Tibial artery (tissue), 4 donors: ENCODE results near the gene LRP1B.

Experiments
- DNase-seq, 2 donors: peaks; one replicate each; pipeline ENCODE4 v3.0.0-alpha.2; 2019
- H3K27ac ChIP-seq, 2 donors: fragments of 200-600 bp; sonication (generic) in 1 of 2; 1 replicate in 1 of 2; 2 replicates in 1 of 2; pipeline ENCODE4 v1.5.1; 2018 to 2019; ENCODE audit warnings: mild to moderate bottlenecking in 1 of 2
- H3K27me3 ChIP-seq, 2 donors: fragments of 200-600 bp; sonication (generic) in 1 of 2; one replicate each; pipeline versions ENCODE4 v1.5.1 to v1.6.0; 2016 to 2019
- H3K36me3 ChIP-seq, 3 donors: fragments of 200-600 bp; sonication (generic) in 2 of 3; one replicate each; pipeline ENCODE4 v1.5.1; 2016 to 2019; ENCODE audit warnings: mild to moderate bottlenecking in 2 of 3
- H3K4me1 ChIP-seq, 4 donors: fragments of 200-600 bp; sonication (generic) in 2 of 4; 1 replicate in 3 of 4; 2 replicates in 1 of 4; pipeline ENCODE4 v1.5.1; 2016 to 2019
- H3K4me3 ChIP-seq, 2 donors: fragments of 200-600 bp; sonication (generic) in 1 of 2; 1 replicate in 1 of 2; 2 replicates in 1 of 2; pipeline ENCODE4 v1.5.1; 2018 to 2019; ENCODE audit warnings: mild to moderate bottlenecking in 2 of 2
- H3K9me3 ChIP-seq, 3 donors: fragments of 200-600 bp; sonication (generic) in 1 of 3; one replicate each; pipeline ENCODE4 v1.5.1; 2016 to 2019
- CTCF ChIP-seq, 2 experiments: fragments of 200-600 bp in 1 of 2; fragments of 450-650 bp in 1 of 2; IDR thresholded peaks; one replicate each; pipeline ENCODE4 v1.5.1; 2017 to 2019; ENCODE audit warnings: antibody characterized with exemption in 2 of 2, mild to moderate bottlenecking in 1 of 2, moderate library complexity in 1 of 2
- intact Hi-C: fragments of 100-400 bp; cut with DNase I; formaldehyde crosslinking; loops from one replicate; pipeline ENCODE4 v1.15.0; 2023; ENCODE audit warnings: low total_unique reads

Gene LRP1B

GRCh38 chr2:140604788-140605187 is 1526.0 kb downstream of the LRP1B start:
- no peaks in the 10 kb centered on the region for H3K36me3 ChIP-seq
- intact Hi-C loops = no loop called here

GRCh38 chr2:140604096-140604495 is 1526.7 kb downstream of the LRP1B start:
- H3K36me3 ChIP-seq = no peaks in the 10 kb centered on the region
- no peak overlapping the region for H3K4me3 ChIP-seq
- TF ChIP-seq CTCF (IDR thresholded peaks at IDR 0.05) = no peak
- no peak for DNase-seq
- no peaks in the 10 kb centered on the region for H3K4me1 ChIP-seq
- H3K27me3 ChIP-seq = no peaks in the 10 kb centered on the region
- H3K9me3 ChIP-seq = no peaks in the 10 kb centered on the region
- intact Hi-C loops = no loop called here
- no peak overlapping the region for H3K27ac ChIP-seq

More at GRCh38 chr2:140604788-140605187, 1526.0 kb downstream of the LRP1B start:
- H3K9me3 ChIP-seq = no peaks in the 10 kb centered on the region
- DNase-seq = no peak
- H3K4me1 ChIP-seq = no peaks in the 10 kb centered on the region
- H3K27me3 ChIP-seq = no peaks in the 10 kb centered on the region
- TF ChIP-seq CTCF (IDR thresholded peaks at IDR 0.05) = no peak
- H3K27ac ChIP-seq = no peak overlapping the region
- H3K4me3 ChIP-seq = no peak overlapping the region

- H3K27ac ChIP-seq = no peak overlapping the region
- no peak for TF ChIP-seq CTCF (IDR thresholded peaks at IDR 0.05)
- no peaks in the 10 kb centered on the region for H3K9me3 ChIP-seq
- no peaks in the 10 kb centered on the region for H3K27me3 ChIP-seq
- H3K4me3 ChIP-seq = no peak overlapping the region
- no peak for DNase-seq
- H3K36me3 ChIP-seq = no peaks in the 10 kb centered on the region
- intact Hi-C loops = no loop called here
- no peaks in the 10 kb centered on the region for H3K4me1 ChIP-seq
Observed at GRCh38 chr2:140603416-140603815, 1527.4 kb downstream of the LRP1B start.

- H3K4me3 ChIP-seq = no peak overlapping the region
- DNase-seq = no peak
- no peaks in the 10 kb centered on the region for H3K36me3 ChIP-seq
- intact Hi-C loops = no loop called here
- no peaks in the 10 kb centered on the region for H3K27me3 ChIP-seq
- no peak overlapping the region for H3K27ac ChIP-seq
- H3K9me3 ChIP-seq = no peaks in the 10 kb centered on the region
- no peak for TF ChIP-seq CTCF (IDR thresholded peaks at IDR 0.05)
- H3K4me1 ChIP-seq = no peaks in the 10 kb centered on the region
Observed at GRCh38 chr2:140601801-140602200, 1529.0 kb downstream of the LRP1B start.

- no peaks in the 10 kb centered on the region for H3K27me3 ChIP-seq
- no peak overlapping the region for H3K27ac ChIP-seq
- no peak for DNase-seq
- no peaks in the 10 kb centered on the region for H3K4me1 ChIP-seq
- no peaks in the 10 kb centered on the region for H3K36me3 ChIP-seq
- intact Hi-C loops = no loop called here
- no peaks in the 10 kb centered on the region for H3K9me3 ChIP-seq
- no peak overlapping the region for H3K4me3 ChIP-seq
- TF ChIP-seq CTCF (IDR thresholded peaks at IDR 0.05) = no peak
Observed at GRCh38 chr2:140601342-140601741, 1529.5 kb downstream of the LRP1B start.

- TF ChIP-seq CTCF (IDR thresholded peaks at IDR 0.05) = no peak
- intact Hi-C loops = no loop called here
- DNase-seq = no peak
- Histone ChIP-seq H3K27me3 (no peaks in the 10 kb centered on the region), H3K27ac (no peak overlapping the region), H3K36me3 (no peaks in the 10 kb centered on the region), H3K4me3 (no peak overlapping the region), H3K9me3 (no peaks in the 10 kb centered on the region), H3K4me1 (no peaks in the 10 kb centered on the region)
Observed at GRCh38 chr2:140600116-140600515, 1530.7 kb downstream of the LRP1B start.
